KMS-11 (cell line): ENCODE data around the gene CENPN.

Experiments used
- H2AFZ ChIP-seq: fragments of 200-600 bp; sonication (generic); 2 replicates; pipeline ENCODE4 v1.6.1; 2016; ENCODE audit warnings: antibody characterized with exemption, mixed run types, low read depth
- H3K27ac ChIP-seq: fragments of 200-600 bp; sonication (generic); 2 replicates; pipeline ENCODE4 v1.6.1; 2016; ENCODE audit warnings: mild to moderate bottlenecking, mixed run types
- H3K27me3 ChIP-seq: fragments of 200-600 bp; sonication (generic); 2 replicates; pipeline ENCODE4 v1.6.1; 2017; ENCODE audit warnings: mild to moderate bottlenecking, low read depth, mixed run types, moderate library complexity; ENCODE audit not compliant: insufficient read depth
- H3K36me3 ChIP-seq: fragments of 200-600 bp; sonication (generic); 2 replicates; pipeline ENCODE4 v1.6.1; 2017; ENCODE audit warnings: mild to moderate bottlenecking, mixed run types; ENCODE audit not compliant: insufficient read depth
- H3K4me1 ChIP-seq: fragments of 200-600 bp; sonication (generic); 2 replicates; pipeline ENCODE4 v1.6.1; 2016; ENCODE audit warnings: mild to moderate bottlenecking, low read depth, mixed run types; ENCODE audit not compliant: poor library complexity, severe bottlenecking
- H3K4me2 ChIP-seq: fragments of 200-600 bp; sonication (generic); 2 replicates; pipeline ENCODE4 v1.7.0; 2016; ENCODE audit warnings: mild to moderate bottlenecking, mixed run types
- H3K4me3 ChIP-seq: fragments of 200-600 bp; sonication (generic); IDR thresholded peaks from 2 replicates; pipeline ENCODE4 v1.6.1; 2017; ENCODE audit warnings: low read depth, low read length, mixed read lengths; ENCODE audit not compliant: insufficient read depth
- H3K79me2 ChIP-seq: fragments of 200-600 bp; sonication (generic); 2 replicates; pipeline ENCODE4 v1.6.1; 2016; ENCODE audit warnings: low read depth, mixed run types; ENCODE audit not compliant: insufficient read depth
- H3K9ac ChIP-seq: fragments of 200-600 bp; sonication (generic); 2 replicates; pipeline ENCODE4 v1.6.1; 2016; ENCODE audit warnings: mild to moderate bottlenecking, mixed run types
- H4K20me1 ChIP-seq: fragments of 200-600 bp; sonication (generic); 2 replicates; pipeline ENCODE4 v1.6.1; 2016; ENCODE audit warnings: mild to moderate bottlenecking, mixed run types; ENCODE audit not compliant: insufficient read depth
- TF ChIP-seq, protein P1 (sequence below): fragments of 200-600 bp; sonication (generic); conservative IDR thresholded peaks from 2 replicates; pipeline ENCODE4 v1.6.1; 2017; ENCODE audit warnings: low read depth, mild to moderate bottlenecking, antibody characterized with exemption, low read length, moderate library complexity, mixed read lengths

Gene CENPN

DNA sequence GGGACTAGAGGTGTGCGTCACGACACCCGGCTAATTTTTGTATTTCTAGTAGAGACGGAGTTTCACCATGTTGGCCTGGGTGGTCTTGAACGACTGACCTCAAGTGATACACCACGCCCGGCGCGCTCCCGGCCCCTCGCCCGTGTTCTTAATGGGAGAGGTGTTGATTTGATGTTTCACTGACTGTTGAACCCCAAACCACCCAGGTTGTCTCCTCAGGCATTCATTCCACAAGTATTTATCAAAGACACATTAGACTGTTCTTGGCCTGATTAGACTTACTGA, 1.4 kb downstream of the CENPN start:
- no peak overlapping the region for H2AFZ ChIP-seq
- H3K4me1 ChIP-seq, result peaks cover 24% of the 10 kb centered on the region
- H3K9ac ChIP-seq, result peak overlapping the region; percentile 91; the same call in 1 of the 2 replicates
- H3K36me3 ChIP-seq, result no peaks in the 10 kb centered on the region; the same call in 1 of the 2 replicates
- H3K4me3 ChIP-seq, result no peak overlapping the region
- H3K27me3 ChIP-seq, result no peaks in the 10 kb centered on the region
- TF ChIP-seq, protein P1, sequence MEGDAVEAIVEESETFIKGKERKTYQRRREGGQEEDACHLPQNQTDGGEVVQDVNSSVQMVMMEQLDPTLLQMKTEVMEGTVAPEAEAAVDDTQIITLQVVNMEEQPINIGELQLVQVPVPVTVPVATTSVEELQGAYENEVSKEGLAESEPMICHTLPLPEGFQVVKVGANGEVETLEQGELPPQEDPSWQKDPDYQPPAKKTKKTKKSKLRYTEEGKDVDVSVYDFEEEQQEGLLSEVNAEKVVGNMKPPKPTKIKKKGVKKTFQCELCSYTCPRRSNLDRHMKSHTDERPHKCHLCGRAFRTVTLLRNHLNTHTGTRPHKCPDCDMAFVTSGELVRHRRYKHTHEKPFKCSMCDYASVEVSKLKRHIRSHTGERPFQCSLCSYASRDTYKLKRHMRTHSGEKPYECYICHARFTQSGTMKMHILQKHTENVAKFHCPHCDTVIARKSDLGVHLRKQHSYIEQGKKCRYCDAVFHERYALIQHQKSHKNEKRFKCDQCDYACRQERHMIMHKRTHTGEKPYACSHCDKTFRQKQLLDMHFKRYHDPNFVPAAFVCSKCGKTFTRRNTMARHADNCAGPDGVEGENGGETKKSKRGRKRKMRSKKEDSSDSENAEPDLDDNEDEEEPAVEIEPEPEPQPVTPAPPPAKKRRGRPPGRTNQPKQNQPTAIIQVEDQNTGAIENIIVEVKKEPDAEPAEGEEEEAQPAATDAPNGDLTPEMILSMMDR, result no peak
- H3K79me2 ChIP-seq, result peaks cover 73% of the 10 kb centered on the region
- no peak overlapping the region for H3K27ac ChIP-seq
- peaks cover 8% of the 10 kb centered on the region; the same call in 1 of the 2 replicates for H4K20me1 ChIP-seq
- H3K4me2 ChIP-seq, result peak overlapping the region; percentile 64

DNA sequence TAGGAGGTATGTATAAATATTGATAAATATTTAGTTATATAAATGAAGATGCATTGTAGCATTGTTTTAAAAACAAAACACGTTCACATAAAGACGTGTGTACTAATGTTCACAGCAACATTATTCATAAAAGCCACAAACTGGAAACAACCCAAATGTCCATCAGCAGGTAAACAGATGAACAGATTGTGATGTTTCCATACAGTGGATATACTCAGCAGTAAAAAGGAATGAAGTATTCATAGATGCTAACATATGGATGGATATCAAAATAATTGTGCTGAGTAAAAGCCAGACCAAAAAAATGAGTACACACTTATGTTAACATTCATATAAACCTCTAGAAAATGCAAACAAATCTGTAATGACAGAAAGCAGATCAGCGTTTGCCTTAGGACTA, 6.0 kb downstream of the CENPN start:
- no peak overlapping the region for H3K4me3 ChIP-seq
- peaks cover 5% of the 10 kb centered on the region for H3K4me1 ChIP-seq
- H2AFZ ChIP-seq, result no peak overlapping the region
- peaks cover 16% of the 10 kb centered on the region; the same call in 1 of the 2 replicates for H3K36me3 ChIP-seq
- no peaks in the 10 kb centered on the region for H3K27me3 ChIP-seq
- no peak overlapping the region for H3K4me2 ChIP-seq
- 0 out of 2 replicates have a peak, but pooled peaks cover 4% of the 10 kb centered on the region for H4K20me1 ChIP-seq
- peaks cover 37% of the 10 kb centered on the region for H3K79me2 ChIP-seq
- no peak overlapping the region for H3K27ac ChIP-seq
- TF ChIP-seq, protein P1, result no peak
- no peak overlapping the region for H3K9ac ChIP-seq

DNA sequence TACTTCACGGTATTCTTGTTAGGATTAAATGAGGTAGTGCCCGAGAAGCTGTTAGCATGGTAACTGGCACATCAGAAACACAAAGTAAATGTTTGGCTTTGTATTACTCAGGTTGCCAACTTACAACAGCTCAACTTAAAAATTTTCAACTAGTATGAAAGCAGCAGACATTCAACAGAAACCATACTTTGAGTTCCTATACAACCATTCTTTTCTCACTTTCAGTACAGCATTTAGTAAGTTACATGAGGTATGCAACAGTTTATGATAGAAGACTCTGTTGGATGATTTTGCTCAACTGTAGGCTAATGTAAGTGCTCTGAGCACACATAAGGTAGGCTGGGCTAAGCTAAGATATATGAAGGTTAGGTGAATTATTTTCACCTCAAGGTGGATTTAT, 7.7 kb downstream of the CENPN start:
- Histone ChIP-seq H2AFZ (no peak overlapping the region), H3K36me3 (peaks cover 24% of the 10 kb centered on the region; the same call in 1 of the 2 replicates), H3K4me2 (no peak overlapping the region), H3K9ac (no peak overlapping the region), H3K27ac (no peak overlapping the region), H3K79me2 (peaks cover 20% of the 10 kb centered on the region), H4K20me1 (0 out of 2 replicates have a peak, but pooled peaks cover 1% of the 10 kb centered on the region), H3K4me1 (no peaks in the 10 kb centered on the region), H3K27me3 (no peaks in the 10 kb centered on the region), H3K4me3 (no peak overlapping the region)
- TF ChIP-seq, protein P1, result no peak

DNA sequence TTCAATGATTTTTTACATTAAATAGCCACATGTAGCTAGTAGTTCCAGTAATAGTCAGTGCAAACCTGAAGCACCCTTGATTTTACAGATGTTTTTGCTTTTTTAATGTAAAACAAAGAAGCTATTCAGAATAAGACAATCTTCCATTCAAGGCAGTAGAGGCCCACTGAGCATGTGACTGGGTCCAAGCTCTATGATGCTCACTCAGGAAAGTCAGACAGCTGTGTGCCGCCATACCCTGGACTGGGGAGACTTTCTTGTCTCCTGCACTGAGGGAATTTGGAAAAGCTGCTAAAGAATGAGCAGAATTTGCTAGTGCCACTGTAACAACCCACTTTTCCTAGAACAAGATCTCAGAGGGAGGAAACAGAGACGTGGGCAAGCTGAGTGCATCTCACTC, 11.5 kb downstream of the CENPN start:
- H4K20me1 ChIP-seq, result no peaks in the 10 kb centered on the region
- H3K4me2 ChIP-seq, result no peak overlapping the region
- H3K4me1 ChIP-seq, result no peaks in the 10 kb centered on the region
- no peaks in the 10 kb centered on the region for H3K79me2 ChIP-seq
- no peak overlapping the region for H3K4me3 ChIP-seq
- H3K27ac ChIP-seq, result no peak overlapping the region
- TF ChIP-seq, protein P1, result no peak
- H3K36me3 ChIP-seq, result peaks cover 30% of the 10 kb centered on the region; the same call in 1 of the 2 replicates
- no peak overlapping the region for H2AFZ ChIP-seq
- no peak overlapping the region for H3K9ac ChIP-seq
- no peaks in the 10 kb centered on the region for H3K27me3 ChIP-seq
